ENCODE measurements around the gene COP1. TPM values are rescaled to one million over a fixed set of nuclear protein-coding genes. Genes with fewer than 3 reads are reported as not detected.
A peak's percentile ranks its signal among the peaks of the same experiment; 100 is the strongest.

Gene COP1
- total RNA-seq, 1 experiment from 2014 or later = 71.0 TPM

GRCh38 chr1:176144526-176144925, 62.6 kb downstream of the COP1 start:
- H3K27me3 ChIP-seq (ENCODE audit: low read length) = no peaks in the 10 kb centered on the region
- H2AFZ ChIP-seq (ENCODE audit: low read length) = no peak overlapping the region
- H3K4me2 ChIP-seq (ENCODE audit: low read depth, low read length, poor library complexity, severe bottlenecking) = no peak overlapping the region
- H4K20me1 ChIP-seq (ENCODE audit: insufficient read depth, low read depth, low read length) = no peaks in the 10 kb centered on the region
- H3K4me3 ChIP-seq (ENCODE audit: low read length) = no peak overlapping the region
- no peak overlapping the region for H3K27ac ChIP-seq (ENCODE audit: low read length)
- no peaks in the 10 kb centered on the region for H3K9me3 ChIP-seq (ENCODE audit: low read length)
- peaks cover 99% of the 10 kb centered on the region for H3K79me2 ChIP-seq (ENCODE audit: low read length)
- H3K9ac ChIP-seq (ENCODE audit: low read length) = no peak overlapping the region
- no peak for DNase-seq
- no peaks in the 10 kb centered on the region for H3K9me2 ChIP-seq (replicated peaks; ENCODE audit: insufficient read depth, low read length)
- H3K4me1 ChIP-seq (ENCODE audit: low read length) = peaks cover 5% of the 10 kb centered on the region; the same call in 1 of the 2 replicates
- H3K36me3 ChIP-seq (ENCODE audit: insufficient read depth, low read length) = peaks cover 48% of the 10 kb centered on the region

GRCh38 chr1:176142973-176143372, 64.1 kb downstream of the COP1 start:
- no peaks in the 10 kb centered on the region for H3K9me3 ChIP-seq (ENCODE audit: low read length)
- H3K79me2 ChIP-seq (ENCODE audit: low read length) = peaks cover 100% of the 10 kb centered on the region
- H3K27me3 ChIP-seq (ENCODE audit: low read length) = no peaks in the 10 kb centered on the region
- H4K20me1 ChIP-seq (ENCODE audit: insufficient read depth, low read depth, low read length) = no peaks in the 10 kb centered on the region
- no peak overlapping the region for H3K4me2 ChIP-seq (ENCODE audit: low read depth, low read length, poor library complexity, severe bottlenecking)
- H3K9me2 ChIP-seq (replicated peaks; ENCODE audit: insufficient read depth, low read length) = no peaks in the 10 kb centered on the region
- H3K4me1 ChIP-seq (ENCODE audit: low read length) = peaks cover 5% of the 10 kb centered on the region; the same call in 1 of the 2 replicates
- no peak overlapping the region for H3K9ac ChIP-seq (ENCODE audit: low read length)
- no peak overlapping the region for H2AFZ ChIP-seq (ENCODE audit: low read length)
- H3K4me3 ChIP-seq (ENCODE audit: low read length) = no peak overlapping the region
- H3K36me3 ChIP-seq (ENCODE audit: insufficient read depth, low read length) = peaks cover 41% of the 10 kb centered on the region
- no peak overlapping the region for H3K27ac ChIP-seq (ENCODE audit: low read length)
- no peak for DNase-seq

- peaks cover 5% of the 10 kb centered on the region; the same call in 1 of the 2 replicates for H3K4me1 ChIP-seq (ENCODE audit: low read length)
- peaks cover 100% of the 10 kb centered on the region for H3K79me2 ChIP-seq (ENCODE audit: low read length)
- H3K4me2 ChIP-seq (ENCODE audit: low read depth, low read length, poor library complexity, severe bottlenecking) = no peak overlapping the region
- H3K4me3 ChIP-seq (ENCODE audit: low read length) = no peak overlapping the region
- no peaks in the 10 kb centered on the region for H3K9me3 ChIP-seq (ENCODE audit: low read length)
- H3K36me3 ChIP-seq (ENCODE audit: insufficient read depth, low read length) = peaks cover 31% of the 10 kb centered on the region
- H3K27ac ChIP-seq (ENCODE audit: low read length) = no peak overlapping the region
- no peaks in the 10 kb centered on the region for H3K27me3 ChIP-seq (ENCODE audit: low read length)
- DNase-seq = no peak
- no peak overlapping the region for H2AFZ ChIP-seq (ENCODE audit: low read length)
- no peak overlapping the region for H3K9ac ChIP-seq (ENCODE audit: low read length)
- no peaks in the 10 kb centered on the region for H3K9me2 ChIP-seq (replicated peaks; ENCODE audit: insufficient read depth, low read length)
- no peaks in the 10 kb centered on the region for H4K20me1 ChIP-seq (ENCODE audit: insufficient read depth, low read depth, low read length)
Observed at GRCh38 chr1:176141449-176141848, 65.6 kb downstream of the COP1 start.

GRCh38 chr1:176136891-176137290, 70.2 kb downstream of the COP1 start:
- Histone ChIP-seq H3K9me3 (ENCODE audit: low read length) (no peaks in the 10 kb centered on the region), H3K79me2 (ENCODE audit: low read length) (peaks cover 93% of the 10 kb centered on the region), H2AFZ (ENCODE audit: low read length) (no peak overlapping the region), H3K9me2 (replicated peaks; ENCODE audit: insufficient read depth, low read length) (no peaks in the 10 kb centered on the region), H4K20me1 (ENCODE audit: insufficient read depth, low read depth, low read length) (no peaks in the 10 kb centered on the region), H3K9ac (ENCODE audit: low read length) (no peak overlapping the region), H3K4me1 (ENCODE audit: low read length) (no peaks in the 10 kb centered on the region), H3K27ac (ENCODE audit: low read length) (no peak overlapping the region), H3K27me3 (ENCODE audit: low read length) (no peaks in the 10 kb centered on the region), H3K4me3 (ENCODE audit: low read length) (no peak overlapping the region), H3K36me3 (ENCODE audit: insufficient read depth, low read length) (peaks cover 33% of the 10 kb centered on the region), H3K4me2 (ENCODE audit: low read depth, low read length, poor library complexity, severe bottlenecking) (no peak overlapping the region)
- no peak for DNase-seq

- no peak overlapping the region for H3K4me2 ChIP-seq (ENCODE audit: low read depth, low read length, poor library complexity, severe bottlenecking)
- no peaks in the 10 kb centered on the region for H4K20me1 ChIP-seq (ENCODE audit: insufficient read depth, low read depth, low read length)
- peaks cover 41% of the 10 kb centered on the region for H3K36me3 ChIP-seq (ENCODE audit: insufficient read depth, low read length)
- H3K9me3 ChIP-seq (ENCODE audit: low read length) = no peaks in the 10 kb centered on the region
- no peak overlapping the region for H3K4me3 ChIP-seq (ENCODE audit: low read length)
- H3K27me3 ChIP-seq (ENCODE audit: low read length) = no peaks in the 10 kb centered on the region
- H2AFZ ChIP-seq (ENCODE audit: low read length) = no peak overlapping the region
- no peak overlapping the region for H3K27ac ChIP-seq (ENCODE audit: low read length)
- no peaks in the 10 kb centered on the region for H3K4me1 ChIP-seq (ENCODE audit: low read length)
- DNase-seq = no peak
- no peaks in the 10 kb centered on the region for H3K9me2 ChIP-seq (replicated peaks; ENCODE audit: insufficient read depth, low read length)
- H3K9ac ChIP-seq (ENCODE audit: low read length) = no peak overlapping the region
- H3K79me2 ChIP-seq (ENCODE audit: low read length) = peaks cover 91% of the 10 kb centered on the region
Observed at GRCh38 chr1:176134666-176135065, 72.4 kb downstream of the COP1 start.

GRCh38 chr1:176122282-176122681, 84.8 kb downstream of the COP1 start:
- Histone ChIP-seq H3K4me1 (ENCODE audit: low read length) (no peaks in the 10 kb centered on the region), H3K9me3 (ENCODE audit: low read length) (peaks cover 3% of the 10 kb centered on the region; the same call in 1 of the 2 replicates), H3K4me2 (ENCODE audit: low read depth, low read length, poor library complexity, severe bottlenecking) (no peak overlapping the region), H3K4me3 (ENCODE audit: low read length) (no peak overlapping the region), H3K27me3 (ENCODE audit: low read length) (no peaks in the 10 kb centered on the region), H3K9me2 (replicated peaks; ENCODE audit: insufficient read depth, low read length) (no peaks in the 10 kb centered on the region), H3K27ac (ENCODE audit: low read length) (no peak overlapping the region), H3K36me3 (ENCODE audit: insufficient read depth, low read length) (peaks cover 9% of the 10 kb centered on the region; the same call in 1 of the 2 replicates), H3K79me2 (ENCODE audit: low read length) (peaks cover 59% of the 10 kb centered on the region), H3K9ac (ENCODE audit: low read length) (no peak overlapping the region), H2AFZ (ENCODE audit: low read length) (no peak overlapping the region), H4K20me1 (ENCODE audit: insufficient read depth, low read depth, low read length) (no peaks in the 10 kb centered on the region)
- DNase-seq = no peak

- H3K4me1 ChIP-seq (ENCODE audit: low read length) = no peaks in the 10 kb centered on the region
- H4K20me1 ChIP-seq (ENCODE audit: insufficient read depth, low read depth, low read length) = no peaks in the 10 kb centered on the region
- H3K4me3 ChIP-seq (ENCODE audit: low read length) = no peak overlapping the region
- no peak overlapping the region for H3K4me2 ChIP-seq (ENCODE audit: low read depth, low read length, poor library complexity, severe bottlenecking)
- H3K9me3 ChIP-seq (ENCODE audit: low read length) = peaks cover 3% of the 10 kb centered on the region; the same call in 1 of the 2 replicates
- no peaks in the 10 kb centered on the region for H3K27me3 ChIP-seq (ENCODE audit: low read length)
- H3K27ac ChIP-seq (ENCODE audit: low read length) = no peak overlapping the region
- no peak overlapping the region for H3K9ac ChIP-seq (ENCODE audit: low read length)
- peak; percentile 59 for DNase-seq
- no peaks in the 10 kb centered on the region for H3K9me2 ChIP-seq (replicated peaks; ENCODE audit: insufficient read depth, low read length)
- H3K36me3 ChIP-seq (ENCODE audit: insufficient read depth, low read length) = peaks cover 18% of the 10 kb centered on the region; the same call in 1 of the 2 replicates
- no peak overlapping the region for H2AFZ ChIP-seq (ENCODE audit: low read length)
- peaks cover 67% of the 10 kb centered on the region for H3K79me2 ChIP-seq (ENCODE audit: low read length)
Observed at GRCh38 chr1:176119549-176119948, 87.5 kb downstream of the COP1 start.

- Histone ChIP-seq H3K27me3 (ENCODE audit: low read length) (no peaks in the 10 kb centered on the region), H3K79me2 (ENCODE audit: low read length) (peaks cover 70% of the 10 kb centered on the region), H2AFZ (ENCODE audit: low read length) (no peak overlapping the region), H3K9me3 (ENCODE audit: low read length) (peaks cover 3% of the 10 kb centered on the region; the same call in 1 of the 2 replicates), H3K27ac (ENCODE audit: low read length) (no peak overlapping the region), H3K4me2 (ENCODE audit: low read depth, low read length, poor library complexity, severe bottlenecking) (no peak overlapping the region), H3K4me3 (ENCODE audit: low read length) (no peak overlapping the region), H3K9ac (ENCODE audit: low read length) (no peak overlapping the region), H4K20me1 (ENCODE audit: insufficient read depth, low read depth, low read length) (no peaks in the 10 kb centered on the region), H3K36me3 (ENCODE audit: insufficient read depth, low read length) (peaks cover 23% of the 10 kb centered on the region; the same call in 1 of the 2 replicates), H3K4me1 (ENCODE audit: low read length) (no peaks in the 10 kb centered on the region), H3K9me2 (replicated peaks; ENCODE audit: insufficient read depth, low read length) (no peaks in the 10 kb centered on the region)
- no peak for DNase-seq
Observed at GRCh38 chr1:176118985-176119384, 88.1 kb downstream of the COP1 start.

All from Karpas-422 (cell line).